GM12801 (cell line): ENCODE results near the gene SP3.

ENCODE experiments used
- TF ChIP-seq, protein P1 (sequence below): IDR thresholded peaks from one replicate; pipeline ENCODE4 v1.5.1; 2011; ENCODE audit warnings: control low read depth; ENCODE audit not compliant: insufficient read length; ENCODE audit errors: extremely low read depth

The SP3 gene

DNA sequence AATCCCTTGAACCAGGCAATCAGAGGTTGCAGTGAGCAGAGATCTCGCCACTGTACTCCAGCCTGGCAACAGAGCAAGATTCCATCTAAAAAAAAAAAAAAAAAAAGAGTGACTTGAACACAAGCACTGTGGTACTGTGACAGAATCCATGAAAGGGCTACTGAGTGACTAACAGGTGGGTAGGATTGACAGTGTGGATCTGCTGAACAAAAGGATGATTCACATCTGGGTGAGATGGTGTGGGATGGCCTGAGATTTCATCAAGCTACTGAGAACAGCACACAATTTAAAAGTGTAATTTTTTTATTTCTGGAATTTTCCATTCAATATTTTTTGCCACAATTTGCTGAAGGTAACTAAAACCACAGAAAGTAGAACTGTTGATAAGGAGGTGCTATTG, 13.3 kb upstream of the SP3 start:
- TF ChIP-seq, protein P1, sequence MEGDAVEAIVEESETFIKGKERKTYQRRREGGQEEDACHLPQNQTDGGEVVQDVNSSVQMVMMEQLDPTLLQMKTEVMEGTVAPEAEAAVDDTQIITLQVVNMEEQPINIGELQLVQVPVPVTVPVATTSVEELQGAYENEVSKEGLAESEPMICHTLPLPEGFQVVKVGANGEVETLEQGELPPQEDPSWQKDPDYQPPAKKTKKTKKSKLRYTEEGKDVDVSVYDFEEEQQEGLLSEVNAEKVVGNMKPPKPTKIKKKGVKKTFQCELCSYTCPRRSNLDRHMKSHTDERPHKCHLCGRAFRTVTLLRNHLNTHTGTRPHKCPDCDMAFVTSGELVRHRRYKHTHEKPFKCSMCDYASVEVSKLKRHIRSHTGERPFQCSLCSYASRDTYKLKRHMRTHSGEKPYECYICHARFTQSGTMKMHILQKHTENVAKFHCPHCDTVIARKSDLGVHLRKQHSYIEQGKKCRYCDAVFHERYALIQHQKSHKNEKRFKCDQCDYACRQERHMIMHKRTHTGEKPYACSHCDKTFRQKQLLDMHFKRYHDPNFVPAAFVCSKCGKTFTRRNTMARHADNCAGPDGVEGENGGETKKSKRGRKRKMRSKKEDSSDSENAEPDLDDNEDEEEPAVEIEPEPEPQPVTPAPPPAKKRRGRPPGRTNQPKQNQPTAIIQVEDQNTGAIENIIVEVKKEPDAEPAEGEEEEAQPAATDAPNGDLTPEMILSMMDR: no peak

DNA sequence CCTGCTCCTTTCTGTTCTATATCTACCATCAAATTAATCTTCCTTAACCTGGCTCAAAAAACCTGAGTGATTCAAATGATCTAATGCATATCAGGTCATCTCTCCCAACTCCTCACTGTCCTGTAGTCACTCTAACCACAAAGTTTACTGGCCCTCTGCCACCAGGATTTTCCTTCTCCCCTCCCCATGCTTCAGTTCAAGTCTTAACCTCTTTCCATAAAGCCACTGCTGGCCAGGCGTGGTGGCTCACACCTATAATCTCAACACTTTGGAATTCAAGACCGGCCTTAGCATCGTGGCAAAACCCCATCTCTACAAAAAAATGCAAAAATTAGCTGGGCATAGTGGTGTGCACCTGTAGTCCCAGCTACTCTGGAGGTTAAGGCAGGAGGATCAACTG, 7.5 kb upstream of the SP3 start:
- TF ChIP-seq, protein P1: no peak

DNA sequence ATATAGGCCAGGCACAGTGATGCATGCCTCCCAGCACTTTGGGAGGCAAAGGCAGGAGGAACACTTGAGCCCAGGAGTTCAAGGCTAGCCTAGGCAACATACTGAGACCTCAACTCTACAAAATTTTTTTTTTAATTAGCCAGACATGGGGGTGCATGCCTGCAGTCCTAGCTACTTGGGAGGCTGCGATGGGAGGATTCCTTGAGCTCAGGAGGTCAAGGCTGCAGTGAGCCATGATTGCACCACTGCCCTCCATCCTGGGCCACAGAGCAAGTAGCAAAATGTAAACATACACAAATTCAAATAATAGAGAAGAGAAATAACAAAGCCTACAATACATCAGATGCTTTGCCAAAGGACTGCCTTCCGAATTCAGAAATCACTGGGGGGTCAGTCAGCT, 7.0 kb upstream of the SP3 start:
- TF ChIP-seq, protein P1: no peak

DNA sequence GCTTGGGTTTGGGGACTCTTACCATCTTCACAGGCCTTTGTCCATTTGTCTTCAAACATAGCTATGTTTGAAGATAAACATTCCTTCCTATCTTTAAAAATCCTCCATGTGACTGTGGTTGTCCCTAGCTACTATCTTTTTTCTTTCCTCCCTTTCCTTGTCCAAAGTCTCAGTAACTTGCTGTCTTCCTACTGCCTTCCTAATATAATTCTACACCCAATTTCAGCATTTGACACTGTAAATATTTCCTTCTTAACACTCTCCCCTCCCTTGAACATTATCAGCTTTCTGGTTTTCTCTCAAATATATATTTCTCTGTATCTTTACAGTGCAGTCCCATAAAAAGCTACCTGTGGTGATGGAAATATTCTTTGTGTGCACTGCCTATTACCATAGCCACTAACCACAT, 5.3 kb upstream of the SP3 start:
- TF ChIP-seq, protein P1: no peak

DNA sequence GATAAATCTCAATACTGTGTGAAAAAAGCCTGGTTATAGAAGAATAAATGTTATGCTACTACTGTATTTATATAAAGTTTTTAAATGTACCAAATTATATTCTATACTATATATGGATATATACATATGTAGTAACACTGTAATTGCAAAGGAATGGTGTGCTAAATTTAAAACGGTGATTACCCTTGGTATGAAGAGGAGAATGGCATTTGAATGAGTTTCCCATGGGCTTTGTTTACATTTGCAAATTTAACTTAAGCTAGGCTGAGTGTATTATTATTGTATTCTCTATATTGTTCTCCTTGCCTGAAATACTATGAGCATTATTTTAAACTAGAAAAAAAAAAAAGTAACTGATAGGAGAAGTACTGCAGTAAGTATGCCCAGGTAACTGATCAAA, 4.7 kb upstream of the SP3 start:
- TF ChIP-seq, protein P1: no peak

DNA sequence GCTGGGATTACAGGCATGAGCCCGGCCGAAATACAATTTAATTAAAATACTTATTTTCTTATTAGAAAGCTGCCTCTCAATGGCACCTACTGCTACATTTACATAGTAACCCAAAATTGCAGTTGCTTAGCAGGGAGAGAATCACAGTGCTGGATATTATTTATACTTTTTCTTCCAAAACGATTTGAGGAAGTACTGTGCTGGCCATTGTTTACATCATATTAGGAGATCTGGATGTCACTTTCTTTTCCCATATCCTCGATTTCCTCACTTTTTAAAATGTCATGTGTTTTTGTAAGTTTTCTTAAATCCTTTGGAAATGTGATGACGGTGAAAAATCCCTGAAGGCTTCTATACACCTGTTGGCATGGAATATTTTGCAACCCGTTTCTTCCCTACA, 3.4 kb upstream of the SP3 start:
- TF ChIP-seq, protein P1: no peak

DNA sequence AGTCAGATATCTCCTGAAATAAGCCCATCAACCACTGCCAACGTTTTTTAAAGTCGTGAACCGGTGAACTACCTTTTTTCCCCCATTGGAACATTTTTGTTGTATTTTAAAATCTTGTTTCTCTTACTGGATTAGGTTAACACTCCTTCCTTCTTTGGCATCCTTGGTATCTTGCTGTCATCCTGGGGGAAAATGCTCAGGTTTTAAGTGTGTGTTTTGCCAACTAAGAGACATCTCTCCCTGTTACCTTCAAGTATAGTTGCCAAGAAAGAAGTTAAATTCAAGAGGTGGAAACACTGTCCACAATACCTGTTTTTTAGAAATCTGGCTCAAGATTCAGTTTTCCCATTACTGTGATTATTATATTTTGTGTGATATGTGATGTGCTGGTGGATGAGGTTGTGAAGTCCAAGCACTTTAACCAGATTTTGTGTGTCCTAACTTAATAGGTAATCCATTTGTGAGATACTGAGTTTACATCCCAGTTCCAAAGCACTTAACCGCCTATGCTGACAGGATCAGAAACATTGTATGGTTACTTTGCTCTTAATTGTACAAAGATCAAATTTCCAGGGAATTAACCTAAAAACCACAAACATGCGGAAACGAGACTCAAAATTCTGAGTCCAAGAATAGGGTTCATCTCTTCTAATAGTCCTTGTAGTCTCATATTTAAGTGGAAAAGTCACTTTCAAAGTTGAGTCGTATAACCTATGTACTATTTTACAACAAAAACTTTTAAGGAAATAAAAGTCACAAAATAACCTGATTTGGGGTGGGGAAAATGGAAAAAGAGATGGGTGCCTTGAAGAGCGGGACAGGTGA, 1.3 kb upstream of the SP3 start:
- TF ChIP-seq, protein P1: no peak
